Measurements from ENCODE around the gene ACTR3C.

Gene ACTR3C

DNA sequence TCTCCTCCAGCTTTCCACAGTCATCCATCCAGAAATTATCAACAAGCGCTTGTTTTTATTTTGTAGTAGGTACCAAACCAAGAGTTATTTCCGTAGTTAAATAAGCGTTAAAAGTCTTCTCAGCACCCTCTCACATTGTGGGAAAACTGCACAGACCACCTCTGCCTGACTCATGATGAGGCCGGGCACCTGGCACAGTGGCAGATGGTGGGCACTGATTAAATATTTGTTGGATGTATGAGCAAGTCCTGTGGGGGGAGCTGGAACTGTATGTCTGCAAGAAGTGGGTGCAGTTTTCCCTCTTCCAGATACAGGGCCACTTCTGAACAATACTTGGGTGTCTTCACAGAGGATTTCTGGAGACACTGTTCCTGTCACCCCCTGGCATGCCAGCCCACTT, 40.0 kb upstream of the ACTR3C start:
- no peak for TF ChIP-seq POLR2AphosphoS5 (IDR thresholded peaks at IDR 0.05; ENCODE audit: low read depth, low read length)
- no peak for TF ChIP-seq FOXP2 (optimal IDR thresholded peaks at IDR 0.05; ENCODE audit: borderline replicate concordance, extremely low read depth, extremely low read length, insufficient read depth)
- TF ChIP-seq TAF1 (IDR thresholded peaks at IDR 0.05; ENCODE audit: borderline replicate concordance, insufficient read depth, low read length): no peak
- no peak for TF ChIP-seq SIN3A (IDR thresholded peaks at IDR 0.05; ENCODE audit: borderline replicate concordance, insufficient read depth, low read length)

DNA sequence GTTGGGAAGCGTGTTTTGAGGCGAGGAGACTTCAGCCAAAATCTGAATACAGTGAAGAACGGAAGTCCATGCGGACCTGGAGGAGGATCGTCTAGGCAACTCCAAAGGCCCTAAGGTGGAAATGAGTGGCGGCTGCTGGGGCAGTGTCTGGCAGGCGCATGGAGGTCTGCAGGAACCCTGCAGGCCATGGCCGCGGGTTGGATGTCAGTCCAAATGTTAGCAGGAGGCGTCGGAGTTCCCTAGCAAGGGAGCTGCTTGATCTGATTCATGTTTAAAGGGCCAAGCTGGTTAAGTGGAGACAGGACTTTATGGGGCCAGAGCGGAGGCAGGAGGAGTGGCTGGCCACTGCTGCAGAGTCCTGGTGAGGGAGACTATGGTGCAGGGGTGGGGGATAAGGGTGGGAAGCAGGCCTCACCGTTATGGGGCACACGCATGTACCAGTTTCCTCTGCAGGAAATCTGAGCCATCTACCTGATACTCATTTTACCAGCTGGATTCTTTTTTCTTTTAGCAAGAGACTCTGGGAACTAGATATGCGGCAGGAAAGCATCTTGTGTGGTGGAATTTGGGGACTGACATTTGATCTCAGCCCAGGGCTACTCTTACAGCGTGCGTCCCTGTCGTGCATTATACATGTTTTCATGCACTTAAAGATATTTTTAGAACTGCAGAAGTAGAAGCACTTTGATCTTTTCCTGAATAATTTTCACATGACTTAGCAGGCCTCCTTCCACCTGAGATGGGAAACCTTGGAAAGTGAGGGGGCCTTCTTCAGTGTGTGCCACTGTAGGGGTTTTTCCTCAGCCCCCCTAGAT, 38.7 kb upstream of the ACTR3C start:
- no peak for TF ChIP-seq FOXP2 (optimal IDR thresholded peaks at IDR 0.05; ENCODE audit: borderline replicate concordance, extremely low read depth, extremely low read length, insufficient read depth)
- TF ChIP-seq SIN3A (IDR thresholded peaks at IDR 0.05; ENCODE audit: borderline replicate concordance, insufficient read depth, low read length): no peak
- TF ChIP-seq, protein P1, sequence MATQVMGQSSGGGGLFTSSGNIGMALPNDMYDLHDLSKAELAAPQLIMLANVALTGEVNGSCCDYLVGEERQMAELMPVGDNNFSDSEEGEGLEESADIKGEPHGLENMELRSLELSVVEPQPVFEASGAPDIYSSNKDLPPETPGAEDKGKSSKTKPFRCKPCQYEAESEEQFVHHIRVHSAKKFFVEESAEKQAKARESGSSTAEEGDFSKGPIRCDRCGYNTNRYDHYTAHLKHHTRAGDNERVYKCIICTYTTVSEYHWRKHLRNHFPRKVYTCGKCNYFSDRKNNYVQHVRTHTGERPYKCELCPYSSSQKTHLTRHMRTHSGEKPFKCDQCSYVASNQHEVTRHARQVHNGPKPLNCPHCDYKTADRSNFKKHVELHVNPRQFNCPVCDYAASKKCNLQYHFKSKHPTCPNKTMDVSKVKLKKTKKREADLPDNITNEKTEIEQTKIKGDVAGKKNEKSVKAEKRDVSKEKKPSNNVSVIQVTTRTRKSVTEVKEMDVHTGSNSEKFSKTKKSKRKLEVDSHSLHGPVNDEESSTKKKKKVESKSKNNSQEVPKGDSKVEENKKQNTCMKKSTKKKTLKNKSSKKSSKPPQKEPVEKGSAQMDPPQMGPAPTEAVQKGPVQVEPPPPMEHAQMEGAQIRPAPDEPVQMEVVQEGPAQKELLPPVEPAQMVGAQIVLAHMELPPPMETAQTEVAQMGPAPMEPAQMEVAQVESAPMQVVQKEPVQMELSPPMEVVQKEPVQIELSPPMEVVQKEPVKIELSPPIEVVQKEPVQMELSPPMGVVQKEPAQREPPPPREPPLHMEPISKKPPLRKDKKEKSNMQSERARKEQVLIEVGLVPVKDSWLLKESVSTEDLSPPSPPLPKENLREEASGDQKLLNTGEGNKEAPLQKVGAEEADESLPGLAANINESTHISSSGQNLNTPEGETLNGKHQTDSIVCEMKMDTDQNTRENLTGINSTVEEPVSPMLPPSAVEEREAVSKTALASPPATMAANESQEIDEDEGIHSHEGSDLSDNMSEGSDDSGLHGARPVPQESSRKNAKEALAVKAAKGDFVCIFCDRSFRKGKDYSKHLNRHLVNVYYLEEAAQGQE (IDR thresholded peaks at IDR 0.05; ENCODE audit: insufficient read depth in 1 of 2, low read depth in 2 of 2, low read length in 2 of 2): no peak
- no peak for TF ChIP-seq TAF1 (IDR thresholded peaks at IDR 0.05; ENCODE audit: borderline replicate concordance, insufficient read depth, low read length)
- no peak for TF ChIP-seq POLR2AphosphoS5 (IDR thresholded peaks at IDR 0.05; ENCODE audit: low read depth, low read length)

DNA sequence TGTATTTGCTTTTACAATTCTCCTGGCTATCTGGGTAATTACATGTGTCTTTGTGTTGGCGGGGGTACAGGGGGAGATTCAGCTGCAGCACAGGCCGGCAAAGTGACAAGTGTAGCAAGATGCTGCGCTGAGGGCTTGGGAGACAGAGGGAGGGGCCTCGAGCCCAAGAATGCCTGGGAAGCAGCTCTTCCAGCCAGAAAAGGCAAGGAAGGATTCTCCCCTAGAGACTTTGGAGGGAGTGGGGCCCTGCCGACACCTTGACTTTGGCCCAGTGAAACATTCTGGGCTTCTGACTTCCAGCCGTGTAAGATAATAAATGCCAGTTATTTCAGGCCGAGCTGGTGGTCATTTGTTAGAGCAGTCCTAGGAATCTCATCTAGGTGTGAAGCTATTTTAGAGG, 38.1 kb upstream of the ACTR3C start:
- TF ChIP-seq TAF1 (IDR thresholded peaks at IDR 0.05; ENCODE audit: borderline replicate concordance, insufficient read depth, low read length) (no peak), FOXP2 (optimal IDR thresholded peaks at IDR 0.05; ENCODE audit: borderline replicate concordance, extremely low read depth, extremely low read length, insufficient read depth) (no peak), SIN3A (IDR thresholded peaks at IDR 0.05; ENCODE audit: borderline replicate concordance, insufficient read depth, low read length) (no peak), POLR2AphosphoS5 (IDR thresholded peaks at IDR 0.05; ENCODE audit: low read depth, low read length) (no peak)
- TF ChIP-seq, protein P1 (IDR thresholded peaks at IDR 0.05; ENCODE audit: insufficient read depth in 1 of 2, low read depth in 2 of 2, low read length in 2 of 2): no peak

DNA sequence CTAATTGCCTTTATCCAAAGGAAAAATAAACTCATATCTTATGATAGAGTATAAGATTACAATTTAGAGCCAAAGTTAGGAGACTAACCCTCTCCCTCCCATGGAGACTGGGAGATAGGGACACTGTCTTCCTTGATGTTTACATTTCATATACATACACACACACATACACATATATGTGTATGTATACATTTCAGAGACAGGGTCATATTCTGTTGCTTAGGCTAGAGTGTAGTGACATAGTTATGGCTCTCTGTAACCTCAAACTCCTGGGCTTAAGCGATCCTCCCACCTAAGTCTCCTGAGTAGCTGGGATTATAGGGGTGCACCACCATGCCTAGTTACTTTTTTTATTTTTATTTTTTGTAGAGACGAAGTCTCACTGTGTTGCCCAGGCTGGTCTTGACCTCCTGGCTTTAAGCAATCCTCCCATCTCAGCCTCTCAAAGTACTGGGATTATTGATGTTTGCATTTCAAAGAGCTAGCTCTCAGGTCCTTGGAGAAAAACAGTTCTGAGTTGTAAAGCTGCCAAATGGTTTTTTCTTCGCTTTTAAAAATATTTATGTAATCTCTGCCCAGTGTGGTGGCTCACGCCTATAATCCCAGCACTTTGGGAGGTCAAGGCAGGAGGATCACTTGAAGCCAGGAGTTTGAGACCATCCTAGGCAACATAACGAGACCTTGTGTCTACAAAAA, 37.2 kb upstream of the ACTR3C start:
- TF ChIP-seq POLR2AphosphoS5 (IDR thresholded peaks at IDR 0.05; ENCODE audit: low read depth, low read length) (no peak), FOXP2 (optimal IDR thresholded peaks at IDR 0.05; ENCODE audit: borderline replicate concordance, extremely low read depth, extremely low read length, insufficient read depth) (no peak), SIN3A (IDR thresholded peaks at IDR 0.05; ENCODE audit: borderline replicate concordance, insufficient read depth, low read length) (no peak), TAF1 (IDR thresholded peaks at IDR 0.05; ENCODE audit: borderline replicate concordance, insufficient read depth, low read length) (no peak)
- TF ChIP-seq, protein P1 (IDR thresholded peaks at IDR 0.05; ENCODE audit: insufficient read depth in 1 of 2, low read depth in 2 of 2, low read length in 2 of 2): no peak

DNA sequence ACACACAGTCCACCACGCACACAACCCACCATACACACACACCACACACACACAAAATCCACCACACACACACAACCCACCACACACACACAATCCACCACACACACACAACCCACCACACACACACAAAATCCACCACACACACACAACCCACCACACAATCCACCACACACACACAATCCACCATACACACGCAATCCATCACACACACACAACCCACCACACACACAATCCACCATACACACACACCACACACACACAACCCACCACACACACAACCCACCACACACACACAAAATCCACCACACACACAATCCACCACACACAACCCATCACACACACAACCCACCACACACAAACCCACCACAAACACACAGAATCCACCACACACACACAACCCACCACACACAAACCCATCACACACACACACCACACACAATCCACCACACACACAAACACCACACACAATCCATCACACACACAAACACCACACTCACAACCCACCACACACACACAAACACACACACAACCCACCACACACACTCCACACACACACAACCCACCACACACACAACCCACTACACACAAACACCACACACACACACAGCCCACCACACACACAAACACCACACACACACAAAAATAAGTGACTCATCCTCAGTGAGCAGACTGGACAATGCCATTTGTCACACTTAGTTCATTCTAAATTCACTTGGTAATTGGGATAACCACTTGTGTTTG, 36.4 kb upstream of the ACTR3C start:
- TF ChIP-seq POLR2AphosphoS5 (IDR thresholded peaks at IDR 0.05; ENCODE audit: low read depth, low read length) (no peak), TAF1 (IDR thresholded peaks at IDR 0.05; ENCODE audit: borderline replicate concordance, insufficient read depth, low read length) (no peak), FOXP2 (optimal IDR thresholded peaks at IDR 0.05; ENCODE audit: borderline replicate concordance, extremely low read depth, extremely low read length, insufficient read depth) (no peak), SIN3A (IDR thresholded peaks at IDR 0.05; ENCODE audit: borderline replicate concordance, insufficient read depth, low read length) (no peak)
- TF ChIP-seq, protein P1 (IDR thresholded peaks at IDR 0.05; ENCODE audit: insufficient read depth in 1 of 2, low read depth in 2 of 2, low read length in 2 of 2): no peak

Data from PFSK-1 (cell line).